ENCODE results near the gene SLC2A5. TPM values are rescaled to one million over a fixed set of nuclear protein-coding genes. Genes with fewer than 3 reads are reported as not detected.

SLC2A5 gene
- total and polyA plus RNA-seq, 2 of the 4 experiments (the other 2 are of a cell fraction): 0.03 to 0.18 TPM

DNA sequence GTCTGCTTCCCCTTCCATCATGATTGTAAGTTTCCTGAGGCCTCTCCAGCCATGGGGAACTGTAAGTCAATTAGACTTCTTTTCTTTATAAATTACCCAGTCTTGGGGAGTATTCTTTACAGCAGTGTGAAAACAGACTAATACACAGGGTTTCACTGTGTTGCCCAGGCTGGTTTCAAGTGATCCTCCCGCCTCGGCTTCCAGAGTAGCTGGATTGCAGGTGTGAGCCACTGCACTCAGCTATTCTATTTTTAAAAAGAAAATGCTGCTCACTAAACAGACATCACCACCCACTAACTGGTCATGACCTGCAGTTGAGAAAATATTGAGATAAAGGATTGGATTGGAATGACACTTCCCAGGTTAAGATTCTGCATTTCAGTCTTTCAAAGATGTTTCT lies 22.4 kb downstream of the SLC2A5 start:
- Histone ChIP-seq H4K8ac (ENCODE audit: low read depth in 2 of 2, low read length in 2 of 2) (no peak overlapping the region), H4K5ac (ENCODE audit: low read depth, low read length) (no peak overlapping the region), H3K18ac (ENCODE audit: low read depth, low read length) (no peak overlapping the region), H3K4me3 (ENCODE audit: insufficient read depth, low read depth, low read length) (no peak overlapping the region), H3K56ac (ENCODE audit: extremely low read depth, insufficient read depth, low read length) (no peak overlapping the region), H2BK120ac (ENCODE audit: low read depth, low read length) (no peak overlapping the region), H3K9me3 (ENCODE audit: control insufficient read depth, insufficient read depth, low read length) (no peaks in the 10 kb centered on the region), H2AFZ (replicated peaks; ENCODE audit: low read length, poor library complexity) (no peak overlapping the region), H3K14ac (replicated peaks; ENCODE audit: low read depth, low read length) (no peak overlapping the region), H3K4ac (ENCODE audit: low read depth, low read length) (no peak overlapping the region), H2BK15ac (ENCODE audit: low read depth, low read length) (no peak overlapping the region), H3K27me3 (ENCODE audit: control insufficient read depth, insufficient read depth, low read length) (peaks cover 39% of the 10 kb centered on the region), H4K91ac (ENCODE audit: insufficient read depth, low read depth, low read length) (no peak overlapping the region), H2BK20ac (ENCODE audit: low read depth, low read length) (no peak overlapping the region), H3K4me1 (ENCODE audit: control insufficient read depth, insufficient read depth, low read length) (no peaks in the 10 kb centered on the region), H3K79me1 (ENCODE audit: low read depth in 1 of 2, low read length in 2 of 2) (no peaks in the 10 kb centered on the region), H3K36me3 (ENCODE audit: control insufficient read depth, insufficient read depth, low read length) (no peaks in the 10 kb centered on the region), H3K9ac (ENCODE audit: low read depth, low read length) (no peak overlapping the region), H2BK5ac (ENCODE audit: low read depth, low read length, poor library complexity, severe bottlenecking) (no peak overlapping the region), H3K4me2 (ENCODE audit: low read depth, low read length) (no peak overlapping the region), H2AK9ac (replicated peaks; ENCODE audit: low read depth, low read length, poor library complexity) (no peak overlapping the region), H2AK5ac (ENCODE audit: low read depth, low read length) (no peak overlapping the region), H3K27ac (ENCODE audit: insufficient read depth, low read length) (no peak overlapping the region), H3K9me1 (ENCODE audit: insufficient read depth, low read length) (no peaks in the 10 kb centered on the region), H3K23ac (ENCODE audit: low read depth, low read length) (no peak overlapping the region), H4K20me1 (ENCODE audit: insufficient read depth, low read length) (no peaks in the 10 kb centered on the region)
- WGBS, 2 experiments (ENCODE audit: extremely low coverage in 2 of 2, insufficient read length in 1 of 2): no CpG with 5 or more reads among the region's 2 CpGs
- DNase-seq: no peak
- ChIA-PET CTCF (no interaction called here), POLR2A (ENCODE audit: unreplicated experiment) (no interaction called here)
- no peak for ATAC-seq (ENCODE audit: low read depth)
- in situ Hi-C loops (cut with MboI; ENCODE audit: low sequenced_read_pairs): no loop called here
- TF ChIP-seq SMC3 (IDR thresholded peaks at IDR 0.05; ENCODE audit: low read depth, low read length) (no peak), POLR2A (IDR thresholded peaks at IDR 0.05; ENCODE audit: low read depth, low read length) (no peak), CEBPB (IDR thresholded peaks at IDR 0.05; ENCODE audit: low read depth, low read length) (no peak), MXI1 (IDR thresholded peaks at IDR 0.05; ENCODE audit: borderline replicate concordance, low read depth, low read length) (no peak), FOS (IDR thresholded peaks at IDR 0.05; ENCODE audit: low read depth, low read length) (no peak)
- dilution Hi-C loops (cut with HindIII; ENCODE audit: low sequenced_read_pairs, unreplicated experiment): no loop called here
- intact Hi-C loops (cut with micrococcal nuclease): no loop called here
- BruUV-seq (replicated peaks): no TSS peak
